Esophagus (tissue), 2 donors: ENCODE results near the gene FOXN3. TPM values are rescaled to one million over a fixed set of nuclear protein-coding genes. Genes with fewer than 3 reads are reported as not detected.
A peak's percentile ranks its signal among the peaks of the same experiment; 100 is the strongest.

Experiments
- H3K27ac ChIP-seq, 2 donors: one replicate each; pipeline ENCODE4 v1.5.1; 2013; ENCODE audit warnings: low read depth in 2 of 2, mild to moderate bottlenecking in 2 of 2, inconsistent platforms in 1 of 2, low read length in 1 of 2, moderate library complexity in 1 of 2
- H3K27me3 ChIP-seq, 2 donors: one replicate each; pipeline ENCODE4 v1.6.1; 2013; ENCODE audit warnings: low read length in 2 of 2, control low read depth in 1 of 2, mild to moderate bottlenecking in 1 of 2; ENCODE audit not compliant: insufficient read depth in 2 of 2, control insufficient read depth in 1 of 2
- H3K36me3 ChIP-seq, 2 donors: one replicate each; pipeline ENCODE4 v1.6.1; 2013; ENCODE audit warnings: low read length in 1 of 2; ENCODE audit not compliant: control insufficient read depth in 2 of 2, insufficient read depth in 2 of 2
- H3K4me1 ChIP-seq, 2 donors: one replicate each; pipeline ENCODE4 v1.6.1; 2013; ENCODE audit warnings: low read length in 1 of 2; ENCODE audit not compliant: control insufficient read depth in 2 of 2, insufficient read depth in 2 of 2
- H3K4me3 ChIP-seq, 2 donors: one replicate each; pipeline ENCODE4 v1.5.1; 2013; ENCODE audit warnings: low read length in 2 of 2, mild to moderate bottlenecking in 2 of 2, low read depth in 1 of 2, moderate library complexity in 1 of 2
- H3K9me3 ChIP-seq, 2 donors: one replicate each; pipeline ENCODE4 v1.6.1; 2013; ENCODE audit warnings: mild to moderate bottlenecking in 2 of 2, low read depth in 1 of 2, low read length in 1 of 2, moderate library complexity in 1 of 2; ENCODE audit not compliant: control insufficient read depth in 2 of 2, insufficient read depth in 1 of 2
- WGBS, 2 donors: extraction: QIAGEN DNeasy Blood & Tissue Kit; methylation state at CpG; one replicate each; pipeline ENCODE4 v1.1.7; 2013; 5-methylcytosine and 5-hydroxymethylcytosine counted together
- polyA plus RNA-seq, 2 donors: library from polyadenylated mRNA; stranded (reverse); fragments of 200-250 nt; gene quantifications; one replicate each; pipeline ENCODE4 v1.2.3, GENCODE V29; 2013
- donor health status: healthy with polysubstance abuse.
- donor health status: Bipolar disorder and iron deficiency.

FOXN3 gene
- polyA plus RNA-seq, 2 donors, result 10.3 to 14.1 TPM

DNA sequence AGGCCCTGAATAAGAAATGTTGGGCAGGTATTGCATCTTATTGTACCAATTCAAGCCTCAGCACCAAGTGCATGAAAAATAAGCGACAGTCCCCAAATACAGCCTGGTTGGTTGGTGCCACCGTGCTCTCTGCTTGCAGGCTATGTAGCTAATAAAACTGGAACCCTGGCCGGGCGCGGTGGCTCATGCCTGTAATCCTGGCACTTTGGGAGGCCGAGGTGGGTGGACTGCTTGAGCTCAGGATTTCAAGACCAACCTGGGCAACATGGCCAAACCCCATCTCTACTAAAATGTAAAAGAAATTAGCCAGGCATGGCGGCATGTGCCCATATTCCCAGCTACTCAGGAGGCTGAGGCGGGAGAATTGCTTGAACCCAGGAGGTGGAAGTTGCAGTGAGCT is 25.5 kb downstream of the FOXN3 start:
- 91 to 95% methylated on average over 8 of the region's 8 CpGs for whole genome bisulfite sequencing, 2 donors
- no peak overlapping the region for H3K4me3 ChIP-seq
- H3K4me1 ChIP-seq, result no peaks in the 10 kb centered on the region
- H3K9me3 ChIP-seq, result no peaks in the 10 kb centered on the region
- H3K27me3 ChIP-seq, result no peaks in the 10 kb centered on the region
- H3K36me3 ChIP-seq, result no peaks in the 10 kb centered on the region
- no peak overlapping the region for H3K27ac ChIP-seq

DNA sequence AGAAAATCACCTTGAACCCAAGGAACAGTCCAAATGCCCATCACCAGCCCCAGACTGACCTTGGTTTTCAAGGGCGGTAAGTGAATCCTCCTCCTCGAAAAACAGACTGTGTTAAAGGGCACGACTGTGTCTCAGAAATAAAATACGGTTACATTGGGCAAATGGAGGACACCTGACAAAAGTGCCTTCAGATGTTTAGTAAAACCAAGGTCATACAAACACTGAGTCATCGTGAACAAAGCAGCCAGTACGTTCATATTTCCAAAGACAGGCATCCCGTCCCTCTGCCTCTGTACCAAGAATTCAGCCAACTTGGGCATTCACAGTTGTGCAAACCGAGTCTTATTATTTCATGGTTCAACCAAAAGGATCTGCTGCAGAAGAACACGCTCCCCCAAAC is 25.9 kb downstream of the FOXN3 start:
- no peaks in the 10 kb centered on the region for H3K27me3 ChIP-seq
- no peaks in the 10 kb centered on the region for H3K4me1 ChIP-seq
- H3K9me3 ChIP-seq, result no peaks in the 10 kb centered on the region
- H3K4me3 ChIP-seq, result no peak overlapping the region
- no peaks in the 10 kb centered on the region for H3K36me3 ChIP-seq
- H3K27ac ChIP-seq, result no peak overlapping the region
- WGBS, 2 donors, result 72 to 80% methylated on average over 9 of the region's 9 CpGs

DNA sequence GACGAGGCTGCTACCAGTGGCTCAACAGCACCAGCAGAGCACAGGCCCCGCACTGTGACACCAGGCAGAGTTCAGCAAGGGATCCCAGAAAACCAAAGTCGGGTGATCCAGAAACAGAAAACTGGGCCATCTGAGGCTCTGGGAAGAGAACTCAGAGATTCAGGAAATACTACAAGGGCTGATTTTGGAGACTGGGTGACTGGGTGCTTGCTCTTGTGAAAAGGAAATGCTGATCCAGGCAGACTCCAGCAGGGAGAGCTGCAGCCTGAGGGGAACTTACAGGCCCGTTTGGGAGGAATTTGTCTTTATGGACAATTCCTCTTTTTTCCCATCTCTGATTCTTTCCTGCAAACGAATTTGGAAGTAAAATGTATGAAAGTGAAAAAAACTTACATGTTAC is 28.2 kb downstream of the FOXN3 start:
- 61 to 68% methylated on average over 5 of the region's 5 CpGs for WGBS, 2 donors
- Histone ChIP-seq H3K4me3 (no peak overlapping the region), H3K27ac (peak overlapping the region in 1 of 2 donors; percentile 26), H3K36me3 (no peaks in the 10 kb centered on the region), H3K9me3 (no peaks in the 10 kb centered on the region), H3K27me3 (no peaks in the 10 kb centered on the region), H3K4me1 (peaks cover 0 to 2% of the 10 kb centered on the region in 2 donors)

DNA sequence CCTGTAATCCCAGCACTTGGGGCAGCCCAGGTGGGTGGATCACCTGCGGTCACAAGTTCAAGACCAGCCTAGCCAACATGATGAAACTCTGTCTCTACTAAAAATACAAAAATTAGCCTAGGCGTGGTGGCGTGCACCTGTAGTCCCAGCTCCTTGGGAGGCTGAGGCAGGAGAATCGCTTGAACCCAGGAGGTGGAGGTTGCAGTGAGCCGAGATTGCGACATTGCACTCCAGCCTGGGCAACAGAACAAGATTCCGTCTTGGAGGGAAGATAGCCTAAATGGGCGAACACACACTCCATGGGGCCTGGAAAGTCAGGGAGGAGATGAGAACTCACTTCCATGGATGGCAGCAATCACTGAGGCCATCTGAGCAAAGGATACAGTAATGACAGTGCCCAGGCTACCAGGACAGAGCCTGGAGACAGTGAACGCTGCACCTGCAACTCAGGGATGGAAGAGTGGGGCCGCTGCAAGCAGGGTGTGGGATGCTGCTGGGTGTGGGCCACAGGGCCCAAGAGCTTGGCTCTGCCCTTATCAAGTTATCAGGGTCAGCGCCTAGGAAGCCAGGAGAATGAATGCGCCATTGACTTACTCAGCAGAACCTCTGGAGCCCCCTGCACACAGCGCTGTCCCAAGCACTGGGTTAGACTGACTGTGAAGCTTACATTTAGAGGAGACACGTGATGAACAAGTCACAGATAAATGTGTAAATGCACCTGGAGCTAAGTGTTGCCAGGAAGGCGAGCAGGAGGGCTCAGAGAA is 28.9 kb downstream of the FOXN3 start:
- H3K27ac ChIP-seq, result no peak overlapping the region
- H3K4me3 ChIP-seq, result no peak overlapping the region
- H3K9me3 ChIP-seq, result no peaks in the 10 kb centered on the region
- H3K27me3 ChIP-seq, result no peaks in the 10 kb centered on the region
- WGBS, 2 donors, result 88 to 91% methylated on average over 15 of the region's 15 CpGs
- H3K36me3 ChIP-seq, result no peaks in the 10 kb centered on the region
- H3K4me1 ChIP-seq, result peaks cover 0 to 2% of the 10 kb centered on the region in 2 donors

DNA sequence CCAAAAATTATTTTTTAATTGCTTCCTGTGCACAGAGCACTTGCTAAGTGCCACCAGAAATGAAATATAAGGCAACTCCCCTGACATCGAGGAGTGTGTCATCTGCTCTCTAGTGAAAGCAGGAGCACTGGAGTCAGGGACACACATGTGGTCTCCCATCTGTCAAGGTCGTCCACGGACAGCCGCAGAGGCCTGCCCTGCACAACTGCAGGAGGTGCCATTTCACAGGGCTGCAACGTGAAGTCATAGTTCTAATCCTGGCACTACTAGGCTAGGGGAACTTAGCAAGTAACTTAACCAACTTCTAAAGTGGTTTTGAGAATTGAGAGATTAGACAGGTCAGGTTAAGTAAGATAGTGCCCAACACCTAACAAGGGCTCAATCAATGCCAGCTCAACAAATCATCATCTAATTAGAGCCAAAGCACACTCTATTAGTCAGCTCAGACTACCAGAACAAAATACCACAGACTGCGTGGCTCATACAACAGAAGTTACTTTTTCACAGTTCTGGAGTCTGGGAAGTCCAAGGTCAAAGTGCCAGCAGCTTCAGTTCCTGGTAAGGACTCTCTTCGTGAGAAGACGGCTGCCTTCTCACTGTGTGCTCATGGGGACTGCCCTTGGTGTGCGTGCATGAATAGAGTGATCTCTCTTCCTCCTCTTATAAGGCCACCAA is 30.7 kb downstream of the FOXN3 start:
- H3K4me3 ChIP-seq, result no peak overlapping the region
- no peaks in the 10 kb centered on the region for H3K9me3 ChIP-seq
- H3K27ac ChIP-seq, result peak overlapping the region; percentile 70 to 71
- H3K27me3 ChIP-seq, result no peaks in the 10 kb centered on the region
- WGBS, 2 donors, result 62 to 64% methylated on average over 9 of the region's 9 CpGs
- H3K4me1 ChIP-seq, result peaks cover 0 to 2% of the 10 kb centered on the region in 2 donors
- no peaks in the 10 kb centered on the region for H3K36me3 ChIP-seq

DNA sequence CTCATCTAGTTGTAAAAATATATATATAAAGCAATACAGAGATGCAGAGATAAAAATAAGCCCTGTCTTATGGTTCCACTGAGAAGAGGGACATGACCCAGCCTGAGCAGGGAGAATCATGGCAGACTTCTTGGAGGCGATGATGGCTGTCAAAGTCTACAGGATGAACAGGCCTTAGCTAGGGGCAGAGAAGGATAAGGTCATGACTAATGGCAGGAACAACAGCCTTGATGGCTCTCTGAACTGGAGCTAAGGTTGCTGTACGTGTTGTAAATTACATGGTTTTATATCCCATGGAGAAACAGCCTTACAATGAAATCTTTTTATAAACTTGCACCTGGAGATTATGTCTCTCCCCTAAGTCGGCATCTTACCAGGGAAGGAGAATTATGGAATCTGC is 32.4 kb downstream of the FOXN3 start:
- Histone ChIP-seq H3K9me3 (no peaks in the 10 kb centered on the region), H3K27me3 (no peaks in the 10 kb centered on the region), H3K27ac (no peak overlapping the region), H3K36me3 (no peaks in the 10 kb centered on the region), H3K4me1 (peaks cover 0 to 2% of the 10 kb centered on the region in 2 donors), H3K4me3 (no peak overlapping the region)
- WGBS, 2 donors, result 92 to 95% methylated on average over 3 of the region's 3 CpGs

DNA sequence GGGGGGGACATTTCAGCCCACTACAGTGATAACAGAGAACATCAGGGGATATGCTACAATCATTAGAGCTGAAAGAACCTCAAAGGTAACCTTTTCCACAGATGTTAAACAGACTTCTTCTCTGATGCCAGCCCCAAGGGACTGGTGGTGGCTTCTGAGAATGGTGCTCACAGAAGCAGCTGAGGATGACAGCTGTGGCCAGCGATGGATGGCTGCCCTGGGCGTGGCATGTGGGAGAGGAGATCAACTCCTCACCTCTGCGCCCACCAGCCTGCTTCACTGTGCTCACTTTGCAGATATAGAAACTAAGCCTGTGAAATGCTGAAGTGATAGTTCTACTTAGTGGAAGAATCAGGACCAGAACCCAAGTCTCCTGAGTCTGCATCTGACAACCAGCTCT is 33.0 kb downstream of the FOXN3 start:
- WGBS, 2 donors, result 95 to 97% methylated on average over 3 of the region's 3 CpGs
- H3K27me3 ChIP-seq, result no peaks in the 10 kb centered on the region
- H3K36me3 ChIP-seq, result no peaks in the 10 kb centered on the region
- no peaks in the 10 kb centered on the region for H3K9me3 ChIP-seq
- peaks cover 0 to 2% of the 10 kb centered on the region in 2 donors for H3K4me1 ChIP-seq
- H3K4me3 ChIP-seq, result no peak overlapping the region
- H3K27ac ChIP-seq, result no peak overlapping the region

DNA sequence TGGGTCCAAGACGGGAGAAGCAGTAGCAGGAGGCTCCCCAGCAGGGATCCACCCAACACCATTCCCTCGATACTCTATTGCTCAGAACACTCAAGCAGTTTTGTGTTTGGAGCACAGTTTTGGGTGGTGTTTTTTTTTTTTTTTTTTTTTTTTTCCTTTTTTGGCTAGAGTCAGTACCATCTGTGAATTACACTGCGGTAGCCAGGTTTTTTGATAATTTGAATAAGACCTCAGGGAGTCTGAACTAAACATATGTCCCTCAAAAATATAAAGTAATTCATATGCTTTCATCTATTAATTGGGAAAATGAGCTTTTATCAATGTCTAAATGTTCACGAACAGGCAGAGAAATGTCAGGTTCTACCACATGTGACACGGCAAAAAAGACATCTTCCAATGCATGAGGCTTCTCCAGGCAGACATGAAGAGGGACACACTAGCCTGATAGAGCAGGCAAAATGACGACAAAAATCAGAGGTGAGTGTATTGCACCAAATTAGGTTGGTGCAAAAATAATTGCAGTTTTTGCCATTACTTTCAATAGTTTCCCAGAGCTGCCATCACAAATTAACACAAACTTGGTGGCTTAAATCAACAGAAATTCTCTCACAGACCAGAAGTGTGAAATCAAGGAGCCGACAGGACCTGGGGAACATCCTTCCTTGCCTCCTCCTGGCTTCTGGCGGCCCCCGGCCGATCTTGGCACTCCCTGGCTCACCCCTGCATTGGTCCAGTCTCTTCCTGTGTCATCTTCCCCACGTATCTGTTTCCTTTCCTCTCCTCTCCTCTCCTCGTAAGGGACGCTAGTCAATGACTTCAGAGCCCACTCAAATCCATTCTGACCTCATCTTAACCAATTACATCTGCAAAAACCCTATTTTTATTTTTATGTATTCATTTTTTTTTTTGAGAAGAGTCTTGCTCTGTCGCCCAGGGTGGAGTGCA is 33.9 kb downstream of the FOXN3 start:
- 87 to 88% methylated on average over 14 of the region's 14 CpGs for WGBS, 2 donors
- H3K4me1 ChIP-seq, result peaks cover 0 to 2% of the 10 kb centered on the region in 2 donors
- H3K27me3 ChIP-seq, result no peaks in the 10 kb centered on the region
- no peak overlapping the region for H3K4me3 ChIP-seq
- H3K27ac ChIP-seq, result no peak overlapping the region
- H3K36me3 ChIP-seq, result no peaks in the 10 kb centered on the region
- H3K9me3 ChIP-seq, result no peaks in the 10 kb centered on the region

DNA sequence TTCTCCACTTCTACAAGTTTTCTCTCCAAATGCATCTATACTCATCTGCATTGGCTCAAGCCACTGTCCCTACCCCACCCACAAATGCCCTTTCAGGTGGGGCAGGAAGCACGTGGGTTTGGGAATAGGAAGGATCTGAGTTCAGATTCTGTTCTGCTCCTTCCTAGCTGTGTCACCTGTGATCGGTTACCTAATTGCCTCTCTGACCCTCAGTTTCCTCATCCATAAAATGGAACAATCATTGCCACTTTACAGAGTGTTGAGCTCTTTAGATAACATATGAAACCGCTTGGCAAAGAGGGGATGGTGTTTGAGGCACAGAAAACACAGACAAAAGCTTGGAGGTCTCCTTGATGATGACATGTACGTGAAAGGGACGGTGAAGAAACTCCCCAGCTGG is 34.5 kb downstream of the FOXN3 start:
- Histone ChIP-seq H3K27me3 (no peaks in the 10 kb centered on the region), H3K9me3 (no peaks in the 10 kb centered on the region), H3K27ac (no peak overlapping the region), H3K36me3 (no peaks in the 10 kb centered on the region), H3K4me1 (peaks cover 0 to 2% of the 10 kb centered on the region in 2 donors), H3K4me3 (no peak overlapping the region)
- WGBS, 2 donors, result 88 to 91% methylated on average over 5 of the region's 5 CpGs
